HT-29 (cell line): ENCODE data around the gene LRRTM4. TPM values are rescaled to one million over a fixed set of nuclear protein-coding genes. Genes with fewer than 3 reads are reported as not detected.
A peak's percentile ranks its signal among the peaks of the same experiment; 100 is the strongest.

Source experiments
- DNase-seq: peaks from one replicate; pipeline ENCODE4 v3.0.0-alpha.2; 2015; ENCODE audit warnings: low spot score
- total RNA-seq: library from RNA; depleted of rRNA; stranded (reverse); fragments of >200 nt; shearing (Covaris generic); gene quantifications from 2 replicates; pipeline ENCODE4 v1.2.3, GENCODE V29; 2014

LRRTM4 gene
- total RNA-seq, 1 experiment from 2014 or later = not detected

- DNase-seq = no peak
Measured at GRCh38 chr2:77470096-77470495, 52.1 kb downstream of the LRRTM4 start.

DNA sequence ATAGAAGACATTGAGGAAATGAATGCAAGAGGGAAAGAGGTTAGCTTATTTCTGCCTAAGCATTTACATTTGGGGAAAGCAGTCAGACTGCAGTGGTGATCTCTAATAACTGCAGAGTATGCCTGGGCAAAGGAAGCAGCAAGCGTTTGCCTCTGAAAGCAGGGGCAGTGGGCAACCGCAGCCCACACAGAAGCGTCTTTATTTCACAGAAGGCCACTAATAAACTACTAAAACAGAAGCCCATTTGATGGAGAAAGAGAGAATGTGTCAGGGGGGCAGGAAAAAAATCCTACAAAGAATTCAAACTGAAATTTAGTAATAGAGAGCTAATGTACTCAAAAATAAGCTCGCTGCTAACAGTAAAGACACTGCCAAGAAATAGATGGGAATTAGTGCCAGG lies 53.1 kb downstream of the LRRTM4 start:
- no peak for DNase-seq

DNA sequence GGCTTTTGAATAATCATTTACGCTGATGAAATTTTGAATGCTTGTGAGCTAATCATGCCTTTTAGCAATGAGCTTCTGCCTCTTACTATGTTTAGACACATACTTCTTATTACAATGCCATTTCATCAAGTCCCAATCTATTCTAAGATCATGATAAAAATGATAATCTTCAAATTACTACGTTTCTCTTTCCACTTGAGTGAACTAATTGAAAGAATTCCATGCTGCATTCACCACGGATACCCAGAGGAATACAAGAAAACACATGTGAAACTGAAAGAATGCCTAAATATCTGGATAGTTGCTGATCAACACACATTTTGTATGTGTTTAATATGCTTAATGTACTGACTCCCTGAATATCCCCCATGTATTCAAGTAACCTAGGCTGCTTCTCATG lies 62.3 kb downstream of the LRRTM4 start:
- DNase-seq = no peak

DNA sequence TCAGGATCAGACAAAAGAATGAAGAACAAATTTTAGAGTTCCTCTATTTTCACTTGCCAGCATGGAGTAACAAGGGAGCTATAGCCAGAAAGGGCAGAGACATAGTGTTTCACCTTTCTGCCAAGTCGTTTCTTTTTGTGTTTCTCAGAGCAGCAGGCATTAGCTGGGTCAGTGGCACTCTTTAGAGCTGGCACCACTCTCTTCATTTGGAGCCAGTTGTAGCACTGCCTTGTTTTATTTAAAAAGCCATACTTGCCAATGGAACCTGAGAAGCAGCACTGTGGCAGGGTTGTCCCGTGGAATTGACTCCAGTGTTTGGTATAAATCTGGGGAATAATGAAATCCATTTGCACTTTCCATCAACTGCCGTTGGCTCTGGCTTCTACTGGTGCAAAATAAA lies 64.0 kb downstream of the LRRTM4 start:
- DNase-seq = no peak

- DNase-seq = no peak
Measured at GRCh38 chr2:77457665-77458064, 64.5 kb downstream of the LRRTM4 start.

DNA sequence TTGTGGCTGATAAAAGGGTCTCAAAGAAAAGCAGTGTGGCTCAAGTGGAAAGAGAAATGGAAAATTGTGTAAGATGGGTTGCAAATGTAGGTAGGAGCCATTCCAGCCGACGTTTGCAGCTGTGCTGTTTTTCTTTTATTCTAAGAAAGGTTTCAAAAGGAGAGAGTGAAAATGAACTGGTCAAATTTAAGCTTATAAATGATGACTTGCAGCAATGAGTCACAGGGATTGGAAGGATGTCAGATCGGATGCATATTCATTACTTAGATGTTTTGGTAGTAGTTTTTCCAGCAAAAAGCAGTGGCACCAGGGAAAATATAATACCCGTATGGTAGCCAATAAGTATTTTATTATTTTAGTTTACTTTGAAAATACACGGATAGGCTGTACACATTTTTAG lies 79.1 kb downstream of the LRRTM4 start:
- no peak for DNase-seq

DNA sequence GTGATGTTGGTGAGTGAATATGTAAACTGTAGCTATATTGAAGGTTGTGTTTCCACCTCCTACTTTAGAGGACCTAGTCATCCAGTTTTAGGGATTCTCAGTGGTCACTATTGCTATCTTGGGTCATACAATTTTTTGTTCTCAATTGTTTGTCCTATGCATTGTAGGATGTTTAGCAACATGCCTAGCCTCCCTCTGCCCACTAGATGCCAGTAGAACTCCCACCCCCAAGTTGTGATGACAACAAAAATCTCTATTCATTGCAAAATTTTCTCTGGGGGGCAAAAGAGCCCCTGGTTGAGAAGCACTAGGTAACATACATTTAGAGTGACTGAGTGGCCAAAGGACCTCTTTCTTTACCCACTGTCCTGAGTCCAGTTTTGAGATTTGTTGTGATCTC lies 87.3 kb downstream of the LRRTM4 start:
- DNase-seq = no peak

DNA sequence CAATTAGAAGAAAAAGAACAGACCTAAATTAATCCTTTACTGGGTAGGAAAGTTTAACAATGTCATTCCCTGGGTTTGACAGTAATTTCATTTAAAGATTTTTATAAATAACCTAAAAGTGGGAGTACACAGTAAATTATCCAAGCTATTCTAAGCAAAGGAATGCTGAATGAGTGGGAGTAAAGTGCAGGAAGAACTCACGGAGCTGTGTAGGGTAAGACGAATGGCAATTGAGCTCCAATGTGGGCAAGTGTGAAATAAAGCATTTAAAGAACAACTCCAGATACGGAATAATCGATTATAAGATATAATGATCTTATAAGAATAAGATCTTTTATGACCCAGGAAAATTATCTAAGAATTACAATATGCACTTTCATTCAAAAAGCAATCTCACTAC lies 93.2 kb downstream of the LRRTM4 start:
- no peak for DNase-seq

- no peak for DNase-seq
Measured at GRCh38 chr2:77421971-77422370, 100.2 kb downstream of the LRRTM4 start.

GRCh38 chr2:77418537-77418936 lies 103.6 kb downstream of the LRRTM4 start:
- no peak for DNase-seq

DNA sequence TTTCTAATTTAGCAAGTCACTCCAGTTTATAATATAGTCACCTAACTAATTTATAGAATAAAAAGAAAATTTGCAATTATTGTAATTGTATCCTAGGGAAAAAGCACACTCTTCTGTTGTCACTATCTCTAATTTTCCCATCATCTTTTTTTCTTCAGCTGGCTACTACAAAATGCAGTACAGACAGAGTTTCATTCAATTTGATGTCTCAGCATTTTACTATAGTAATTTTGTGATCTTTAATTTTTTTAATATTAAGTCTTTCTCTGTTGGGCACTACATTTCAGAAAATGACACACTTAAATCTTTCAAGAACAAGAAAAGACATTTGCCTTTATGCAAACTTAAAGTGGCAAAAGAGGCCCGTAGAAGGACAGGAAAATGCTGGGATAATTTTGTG lies 118.0 kb downstream of the LRRTM4 start:
- DNase-seq = no peak

DNA sequence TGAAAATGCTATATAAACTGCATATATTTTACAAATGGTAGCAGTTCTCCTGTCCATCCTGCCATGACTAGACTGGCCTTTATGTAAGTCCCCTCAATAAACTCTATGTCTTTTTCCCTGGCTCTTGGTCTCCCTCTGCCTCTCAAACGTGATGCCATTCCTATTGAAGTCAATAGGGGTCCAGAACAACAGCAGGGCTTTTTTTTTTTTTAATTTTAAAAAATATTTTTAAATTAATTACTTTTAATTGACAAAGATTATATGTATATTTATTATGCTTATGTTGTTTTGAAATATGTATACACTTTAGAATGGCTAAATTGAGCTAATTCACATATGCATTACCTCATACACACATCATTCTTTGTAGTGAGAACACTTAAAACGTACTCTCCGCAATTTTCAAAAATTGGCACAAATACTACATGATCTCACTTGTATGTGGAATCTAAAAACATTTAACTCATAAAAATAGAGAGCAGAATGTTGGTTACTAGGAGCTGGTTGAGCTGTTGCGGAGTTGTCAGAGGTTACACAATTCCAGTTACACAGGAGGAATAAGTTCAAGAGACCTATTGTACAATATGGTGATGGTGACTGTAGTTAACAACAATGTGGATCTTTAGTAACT lies 123.1 kb downstream of the LRRTM4 start:
- no peak for DNase-seq

DNA sequence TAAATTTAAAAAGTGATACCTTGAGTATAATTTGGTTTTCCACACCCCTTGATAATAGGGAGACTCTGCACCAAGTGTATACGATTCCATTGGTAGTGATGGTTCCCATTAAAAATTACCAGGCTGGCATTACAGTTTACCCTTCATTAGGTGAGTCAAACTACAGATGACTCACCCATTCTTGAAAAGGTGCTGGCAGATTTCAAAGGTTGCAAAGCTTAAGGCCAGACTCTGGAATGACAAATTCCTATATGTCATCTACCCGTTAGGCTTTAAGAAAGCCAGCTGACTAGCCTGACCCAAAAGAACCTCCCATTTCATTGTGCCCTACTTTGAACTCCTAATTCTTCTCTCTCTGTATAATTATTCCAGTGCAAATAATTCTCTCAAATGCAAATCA lies 124.4 kb downstream of the LRRTM4 start:
- DNase-seq = peak; percentile 34

- DNase-seq = peak; percentile 10
Measured at GRCh38 chr2:77395011-77395410, 127.2 kb downstream of the LRRTM4 start.

DNA sequence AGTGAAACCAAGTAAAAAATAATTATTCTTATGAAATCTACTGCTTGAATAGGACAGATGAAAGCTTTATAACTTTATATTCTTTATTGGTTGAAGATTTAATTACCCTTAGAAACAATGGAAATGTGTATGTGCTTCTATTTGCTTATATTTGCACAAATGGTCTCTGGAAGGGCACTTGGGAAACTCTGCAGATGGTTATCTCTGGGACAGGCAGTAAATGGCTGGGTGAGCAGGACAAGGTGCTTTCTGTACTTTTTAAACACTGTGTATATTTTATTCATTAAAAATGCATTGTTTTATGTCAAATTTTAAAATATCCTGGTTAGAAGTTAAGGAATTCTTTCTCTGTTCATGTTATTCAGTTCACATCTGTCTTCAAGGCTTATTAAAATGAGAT lies 131.1 kb downstream of the LRRTM4 start:
- DNase-seq = peak; percentile 9

GRCh38 chr2:77387324-77387723 lies 134.9 kb downstream of the LRRTM4 start:
- no peak for DNase-seq

DNA sequence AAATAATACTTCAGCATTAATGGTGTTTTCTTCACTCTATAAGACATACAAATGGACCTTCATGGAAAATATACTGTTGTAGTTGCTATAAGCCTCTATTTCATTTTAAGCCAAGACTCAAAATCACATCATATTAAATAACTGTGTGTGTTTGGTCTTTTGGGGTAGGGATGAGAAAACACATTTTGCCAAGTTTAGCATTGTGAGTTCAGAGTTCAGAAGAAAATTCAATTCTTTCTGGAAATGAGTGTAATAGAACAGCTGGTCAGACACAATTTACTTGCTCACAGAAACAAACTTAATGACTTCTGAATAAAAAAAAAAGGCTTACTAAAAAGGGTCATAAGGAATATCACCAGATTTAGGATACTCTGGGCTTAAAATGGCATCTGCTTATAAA lies 149.5 kb downstream of the LRRTM4 start:
- no peak for DNase-seq

GRCh38 chr2:77370511-77370910 lies 151.7 kb downstream of the LRRTM4 start:
- no peak for DNase-seq

DNA sequence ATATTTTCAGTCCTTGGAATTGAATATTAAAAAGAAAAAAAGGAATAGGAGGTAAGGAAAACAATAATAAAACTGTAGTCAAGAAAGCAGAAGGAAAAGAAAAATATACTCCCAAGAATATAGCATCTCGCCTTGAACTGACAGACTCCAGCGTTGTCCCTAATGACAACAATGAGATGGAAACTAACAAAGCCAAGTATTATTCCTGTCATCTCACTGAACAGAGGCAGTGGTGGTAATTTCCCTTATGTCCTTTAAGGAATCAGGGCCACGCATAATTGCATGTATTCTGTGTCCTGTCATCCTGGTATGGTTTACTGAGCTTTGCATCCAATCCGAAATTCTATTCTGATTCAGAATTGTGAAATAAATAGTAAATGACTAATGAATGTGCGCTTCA lies 158.9 kb downstream of the LRRTM4 start:
- no peak for DNase-seq

- DNase-seq = no peak
Measured at GRCh38 chr2:77348821-77349220, 173.4 kb downstream of the LRRTM4 start.

DNA sequence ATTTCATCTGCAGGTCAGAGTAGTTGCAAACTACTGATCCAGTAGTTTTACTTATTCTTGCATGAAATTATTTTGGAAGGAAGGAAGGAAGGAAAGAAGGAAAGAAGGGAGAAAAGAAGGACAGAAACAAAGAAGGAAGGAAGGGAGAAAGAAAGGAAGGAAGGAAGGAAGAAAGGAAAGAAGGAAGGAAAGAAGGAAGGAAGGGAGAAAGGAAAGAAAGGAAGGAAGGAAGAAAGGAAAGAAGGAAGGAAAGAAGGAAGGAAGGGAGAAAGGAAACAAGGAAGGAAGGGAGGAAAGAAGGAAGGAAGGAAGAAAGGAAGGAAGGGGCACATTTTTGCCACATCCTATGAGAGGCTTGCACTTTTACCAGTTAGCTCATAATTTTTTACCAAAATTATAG lies 186.2 kb downstream of the LRRTM4 start:
- no peak for DNase-seq

- no peak for DNase-seq
Measured at GRCh38 chr2:77328134-77328931, 193.8 kb downstream of the LRRTM4 start.

DNA sequence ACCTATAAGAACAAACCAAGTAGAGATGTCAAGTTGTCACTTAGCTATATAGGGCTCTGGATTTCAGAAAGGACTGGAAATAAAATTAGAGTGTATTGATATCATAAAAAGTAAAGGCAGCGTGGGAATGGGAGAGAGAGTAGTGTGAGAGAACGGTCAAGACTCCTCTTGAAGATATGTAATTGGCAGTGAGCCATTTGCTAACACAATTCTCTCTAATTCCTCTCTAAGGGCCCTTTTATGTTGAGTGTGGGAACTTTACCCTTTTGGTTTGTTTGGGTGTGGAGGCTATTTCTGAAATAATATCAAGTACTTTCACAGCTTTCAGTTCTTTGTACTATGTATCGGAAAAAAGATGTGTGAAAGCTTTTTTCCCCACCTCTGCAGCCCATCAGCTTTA lies 196.8 kb downstream of the LRRTM4 start:
- DNase-seq = no peak
